ENCODE results near the gene CDKN2B.
"Not testable (repeated sequence)": the region's sequence is repeated elsewhere in the genome, so short reads cannot be mapped to it uniquely, and the experiment has no call there.

Gene CDKN2B

DNA sequence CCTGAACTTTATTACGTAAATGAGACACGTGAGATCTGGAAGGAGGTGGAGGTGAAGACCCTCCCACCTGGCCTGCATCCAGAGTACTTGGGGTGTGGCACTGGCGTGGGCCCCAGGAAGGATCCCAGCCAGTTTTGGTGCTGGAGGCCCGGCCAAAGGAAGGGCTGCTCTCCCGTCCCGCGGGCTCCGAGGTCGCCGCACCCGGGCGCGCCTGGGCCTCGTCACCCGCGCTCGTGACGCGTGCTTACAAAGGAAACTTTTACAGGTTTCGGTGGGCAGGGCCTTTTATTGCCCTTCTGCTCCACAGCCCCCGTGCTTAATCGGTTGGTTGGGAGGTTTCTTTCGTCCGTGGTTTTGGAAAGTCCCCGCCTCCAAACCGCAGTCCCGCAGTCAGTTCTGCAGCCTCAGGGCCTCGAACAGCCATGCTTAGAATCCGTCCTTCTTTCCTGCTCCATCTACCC is 44.1 kb downstream of the CDKN2B start:
- TF ChIP-seq CTCF (IDR thresholded peaks at IDR 0.05; ENCODE audit: low read depth, low read length, missing control alignments): no peak
- H3K4me3 ChIP-seq (ENCODE audit: low read depth, low read length): peak overlapping the region; percentile 38
- in situ Hi-C loops (cut with HindIII; ENCODE audit: low sequenced_read_pairs): no loop called here
- DNase-seq (ENCODE audit: low read depth): no peak

DNA sequence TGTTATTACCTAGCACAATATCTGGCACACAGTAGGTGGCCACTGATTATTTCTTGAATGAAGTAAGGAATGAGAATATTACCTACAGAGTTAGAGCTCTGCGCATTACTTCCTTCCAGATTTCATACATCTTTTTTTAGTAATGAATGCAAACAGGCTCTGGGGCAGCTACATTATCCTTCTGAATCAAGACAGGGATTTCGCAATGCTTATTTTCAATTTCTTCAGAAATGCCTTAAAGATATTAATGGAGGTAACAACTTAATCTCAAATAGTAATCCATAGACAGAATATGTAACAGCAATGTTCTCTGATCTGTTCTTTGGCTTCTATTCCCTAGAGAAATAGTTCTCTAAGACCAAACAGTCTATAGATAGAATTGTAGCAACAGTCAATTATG is 47.5 kb downstream of the CDKN2B start:
- in situ Hi-C loops (cut with HindIII; ENCODE audit: low sequenced_read_pairs): no loop called here
- H3K4me3 ChIP-seq (ENCODE audit: low read depth, low read length): no peak overlapping the region
- no peak for TF ChIP-seq CTCF (IDR thresholded peaks at IDR 0.05; ENCODE audit: low read depth, low read length, missing control alignments)
- no peak for DNase-seq (ENCODE audit: low read depth)

DNA sequence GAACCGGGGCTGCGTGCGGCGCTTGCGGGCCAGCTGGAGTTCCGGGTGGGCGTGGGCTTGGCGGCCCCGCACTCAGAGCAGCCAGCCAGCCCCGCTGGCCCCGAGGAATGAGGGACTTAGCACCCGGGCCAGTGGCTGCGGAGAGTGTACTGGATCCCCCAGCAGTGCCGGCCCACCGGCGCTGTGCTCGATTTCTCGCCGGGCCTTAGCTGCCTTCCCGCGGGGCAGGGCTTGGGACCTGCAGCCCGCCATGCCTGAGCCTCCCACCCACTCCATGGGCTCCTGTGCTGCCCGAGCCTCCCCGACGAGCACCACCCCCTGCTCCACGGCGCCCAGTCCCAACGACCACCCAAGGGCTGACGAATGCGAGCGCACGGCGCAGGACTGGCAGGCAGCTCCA is 49.8 kb downstream of the CDKN2B start:
- H3K4me3 ChIP-seq (ENCODE audit: low read depth, low read length); in situ Hi-C loops (cut with HindIII; ENCODE audit: low sequenced_read_pairs); DNase-seq (ENCODE audit: low read depth): not testable (repeated sequence)

- in situ Hi-C loops (cut with HindIII; ENCODE audit: low sequenced_read_pairs): no loop called here
- no peak for DNase-seq (ENCODE audit: low read depth)
- TF ChIP-seq CTCF (IDR thresholded peaks at IDR 0.05; ENCODE audit: low read depth, low read length, missing control alignments): no peak
- H3K4me3 ChIP-seq (ENCODE audit: low read depth, low read length): no peak overlapping the region
These were observed 50.3 kb downstream of the CDKN2B start for GRCh38 chr9:21958833-21959232.

Measured in astrocyte of the cerebellum (primary cell).